Esophagus muscularis mucosa (tissue), 4 donors: ENCODE data around the gene BLOC1S4. TPM values are rescaled to one million over a fixed set of nuclear protein-coding genes. Genes with fewer than 3 reads are reported as not detected.

ENCODE experiments used
- DNase-seq: peaks from one replicate; pipeline ENCODE4 v3.0.0-alpha.2; 2017; ENCODE audit errors: extremely low spot score
- H3K27ac ChIP-seq, 4 donors: fragments of 200-600 bp; sonication (generic); replicated peaks in 1 of 4; 1 replicate in 3 of 4; 2 replicates in 1 of 4; pipeline ENCODE4 v1.5.1; 2016 to 2019; ENCODE audit warnings: mild to moderate bottlenecking in 1 of 4
- H3K27me3 ChIP-seq, 4 donors: fragments of 200-600 bp; sonication (generic); one replicate each; pipeline versions ENCODE4 v1.5.1 to v1.6.0; 2016 to 2019
- H3K36me3 ChIP-seq, 4 donors: fragments of 200-600 bp; sonication (generic); one replicate each; pipeline ENCODE4 v1.5.1; 2016 to 2019
- H3K4me1 ChIP-seq, 4 donors: fragments of 200-600 bp; sonication (generic); one replicate each; pipeline ENCODE4 v1.5.1; 2016 to 2019
- H3K4me3 ChIP-seq, 4 donors: fragments of 200-600 bp; sonication (generic); 1 replicate in 2 of 4; 2 replicates in 2 of 4; pipeline ENCODE4 v1.5.1; 2016 to 2019; ENCODE audit warnings: mild to moderate bottlenecking in 4 of 4, moderate library complexity in 1 of 4
- H3K9me3 ChIP-seq, 4 donors: fragments of 200-600 bp; sonication (generic); 1 replicate in 3 of 4; 2 replicates in 1 of 4; pipeline ENCODE4 v1.5.1; 2016 to 2019
- CTCF ChIP-seq, 3 experiments: fragments of 200-600 bp in 2 of 3; fragments of 450-650 bp in 1 of 3; sonication (generic) in 2 of 3; IDR thresholded peaks; one replicate each; pipeline ENCODE4 v1.5.1; 2017 to 2019; ENCODE audit warnings: antibody characterized with exemption in 3 of 3, mild to moderate bottlenecking in 2 of 3, moderate library complexity in 1 of 3
- EP300 ChIP-seq: sonication (generic); formaldehyde crosslinking; IDR thresholded peaks from one replicate; pipeline ENCODE4 v1.6.1; 2017; ENCODE audit warnings: antibody characterized with exemption
- POLR2A ChIP-seq: fragments of 450-650 bp; IDR thresholded peaks from one replicate; pipeline ENCODE4 v1.6.1; 2017; ENCODE audit warnings: antibody characterized with exemption, moderate library complexity, mild to moderate bottlenecking, low read depth
- POLR2AphosphoS5 ChIP-seq, 2 donors: sonication (generic); formaldehyde crosslinking; IDR thresholded peaks; one replicate each; pipeline ENCODE4 v1.6.1; 2017; ENCODE audit warnings: antibody characterized with exemption in 2 of 2
- WGBS: methylation state at CpG from one replicate; pipeline ENCODE4 v1.1.5; 2018; 5-methylcytosine and 5-hydroxymethylcytosine counted together
- intact Hi-C: fragments of 100-400 bp; cut with DNase I; formaldehyde crosslinking; loops from one replicate; pipeline ENCODE4 v1.15.1; 2023
- total RNA-seq, 4 donors: library from RNA; depleted of rRNA; stranded (reverse); fragments of >200 nt; gene quantifications; one replicate each; pipeline versions ENCODE4 v1.1.0 to v1.2.1, GENCODE V29; 2016

BLOC1S4 gene
- total RNA-seq, 4 donors from 2014 or later = 15.8 to 21.9 (median 17.9) TPM

GRCh38 chr4:6706173-6706572 lies 9.8 kb upstream of the BLOC1S4 start:
- H3K36me3 ChIP-seq = peaks cover 0 to 26% (median 11%) of the 10 kb centered on the region in 4 donors
- peaks cover 48 to 67% (median 64%) of the 10 kb centered on the region in 4 donors for H3K4me1 ChIP-seq
- intact Hi-C loops = no loop called here
- no peak overlapping the region for H3K27ac ChIP-seq
- no peak for TF ChIP-seq EP300
- TF ChIP-seq POLR2AphosphoS5 (IDR thresholded peaks at IDR 0.05) = no peak
- TF ChIP-seq CTCF (IDR thresholded peaks at IDR 0.05) = no peak
- no peak for TF ChIP-seq POLR2A
- 91% methylated on average over 5 of the region's 5 CpGs for WGBS
- no peak overlapping the region for H3K4me3 ChIP-seq
- H3K9me3 ChIP-seq = no peaks in the 10 kb centered on the region
- no peaks in the 10 kb centered on the region for H3K27me3 ChIP-seq
- DNase-seq = no peak

- WGBS = under 1% methylated on average over 72 of the region's 72 CpGs
- H3K36me3 ChIP-seq = peaks cover 0 to 18% (median 4%) of the 10 kb centered on the region in 4 donors
- H3K27me3 ChIP-seq = no peaks in the 10 kb centered on the region
- peak within 1 kb of the TSS; percentile 69 to 79 (median 73) for H3K4me3 ChIP-seq
- no peaks in the 10 kb centered on the region for H3K9me3 ChIP-seq
- TF ChIP-seq CTCF (IDR thresholded peaks at IDR 0.05) (peak in 2 of 3 experiments; percentile 22 to 30), POLR2AphosphoS5 (IDR thresholded peaks at IDR 0.05) (peak; percentile 78 to 93), EP300 (no peak), POLR2A (no peak)
- H3K27ac ChIP-seq = peak within 1 kb of the TSS; percentile 76 to 89 (median 84)
- intact Hi-C loops = loop anchor here (1.0 to 10.0 kb wide), 3 partner anchors 35 to 335 kb away; partner anchors contain the start of genes MRFAP1 and TADA2B
- H3K4me1 ChIP-seq = peaks cover 35 to 52% (median 52%) of the 10 kb centered on the region in 4 donors
- DNase-seq = peak; percentile 98
Measured at GRCh38 chr4:6709230-6710114, 6.5 kb upstream of the BLOC1S4 start, which contains the start of gene MRFAP1L1. MRFAP1L1 (minus strand) TSS chr4:6709865; CDS start chr4:6709629, 236 bp downstream.

DNA sequence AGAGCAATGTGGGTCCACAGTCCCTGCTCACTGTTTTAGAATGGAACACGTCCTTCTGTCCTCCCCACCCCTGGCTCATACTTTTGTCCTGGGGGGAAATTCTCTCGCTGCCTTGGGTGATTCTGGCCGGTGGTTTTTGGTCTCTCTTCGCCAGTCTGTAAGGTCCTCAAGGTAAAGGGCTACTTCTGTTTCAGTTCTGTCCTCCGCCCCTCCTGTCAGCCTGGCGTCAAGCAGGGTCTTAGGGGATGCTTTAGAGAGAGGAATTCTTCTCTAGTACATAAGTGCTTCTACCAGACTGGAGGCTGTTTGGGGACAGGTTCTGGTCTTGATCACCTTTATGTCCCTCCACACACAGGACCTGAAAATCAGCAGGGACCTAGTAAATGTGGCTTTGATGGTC lies 5.7 kb upstream of the BLOC1S4 start:
- 17% methylated on average over 6 of the region's 6 CpGs for WGBS
- Histone ChIP-seq H3K4me3 (peak overlapping the region; percentile 69 to 79 (median 73)), H3K9me3 (no peaks in the 10 kb centered on the region), H3K36me3 (peaks cover 0 to 18% (median 4%) of the 10 kb centered on the region in 4 donors), H3K4me1 (peaks cover 34 to 47% (median 45%) of the 10 kb centered on the region in 4 donors), H3K27me3 (no peaks in the 10 kb centered on the region), H3K27ac (peak overlapping the region; percentile 76 to 89 (median 84))
- no peak for TF ChIP-seq EP300
- DNase-seq = no peak
- intact Hi-C loops = loop anchor here (10.0 kb wide), 1 partner anchor 335 kb away; the partner anchor contains the start of gene TADA2B

DNA sequence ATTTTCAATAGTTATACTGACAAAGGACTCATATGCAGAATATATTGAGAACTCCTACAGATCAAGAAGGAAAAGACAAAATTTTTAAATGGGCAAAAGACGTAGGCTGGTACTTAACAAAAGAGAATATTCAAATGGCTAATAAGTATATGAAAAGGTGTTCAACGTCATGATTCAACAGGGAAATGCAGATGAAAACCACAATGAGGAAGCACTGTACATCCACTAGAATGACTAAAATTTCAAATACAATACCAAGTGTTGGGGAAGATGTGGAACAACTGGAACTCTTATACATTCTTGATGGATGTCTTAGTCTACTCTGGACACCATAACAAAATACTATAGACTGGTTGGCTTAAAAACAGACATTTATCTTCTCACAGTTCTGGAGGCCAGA lies 5.0 kb upstream of the BLOC1S4 start:
- 75% methylated on average over 2 of the region's 2 CpGs for WGBS
- TF ChIP-seq EP300 (no peak), CTCF (IDR thresholded peaks at IDR 0.05) (no peak), POLR2A (no peak), POLR2AphosphoS5 (IDR thresholded peaks at IDR 0.05) (no peak)
- Histone ChIP-seq H3K27ac (no peak overlapping the region), H3K4me3 (no peak overlapping the region), H3K9me3 (no peaks in the 10 kb centered on the region), H3K36me3 (peaks cover 0 to 17% (median 4%) of the 10 kb centered on the region in 4 donors), H3K27me3 (no peaks in the 10 kb centered on the region), H3K4me1 (peaks cover 31 to 46% (median 43%) of the 10 kb centered on the region in 4 donors)
- intact Hi-C loops = loop anchor here (10.0 kb wide), 1 partner anchor 334 kb away; the partner anchor contains the start of gene TADA2B
- DNase-seq = no peak

- intact Hi-C loops = loop anchor here (5.0 to 10.0 kb wide), 3 partner anchors 272 to 357 kb away; partner anchors contain the start of gene TADA2B
- no peaks in the 10 kb centered on the region for H3K36me3 ChIP-seq
- H3K4me1 ChIP-seq = peaks cover 20 to 37% (median 33%) of the 10 kb centered on the region in 4 donors
- H3K9me3 ChIP-seq = no peaks in the 10 kb centered on the region
- DNase-seq = no peak
- no peaks in the 10 kb centered on the region for H3K27me3 ChIP-seq
- no peak for TF ChIP-seq CTCF (IDR thresholded peaks at IDR 0.05)
- peak overlapping the region in 1 of 4 donors; percentile 95 for H3K27ac ChIP-seq
- WGBS = 78% methylated on average over 1 of the region's 1 CpG
- H3K4me3 ChIP-seq = no peak overlapping the region
Measured at GRCh38 chr4:6714954-6715353, 1.0 kb upstream of the BLOC1S4 start.
